HG02870 (cell line): ENCODE data around the gene PRAMEF15.
"Not testable (repeated sequence)": the region's sequence is repeated elsewhere in the genome, so short reads cannot be mapped to it uniquely, and the experiment has no call there.

ENCODE experiments used
- ATAC-seq: cut with Tn5 transposase; IDR thresholded peaks from one replicate; pipeline ENCODE4 v1.9.1; 2021; ENCODE audit warnings: mild to moderate bottlenecking, moderate library complexity; ENCODE audit not compliant: unreplicated experiment

PRAMEF15 gene

GRCh38 chr1:13315281-13315680, at the start of gene PRAMEF15:
Gene PRAMEF15, plus strand, starts transcription at chr1:13315581. Its CDS starts 2,827 bp downstream, at chr1:13318408.
- ATAC-seq: not testable (repeated sequence)

- ATAC-seq: not testable (repeated sequence)
Observed at GRCh38 chr1:13277016-13277415, 38.4 kb upstream of the PRAMEF15 start.

GRCh38 chr1:13279617-13280016, 35.8 kb upstream of the PRAMEF15 start:
- ATAC-seq: not testable (repeated sequence)

GRCh38 chr1:13285037-13285436, 30.3 kb upstream of the PRAMEF15 start, which contains the start of gene PRAMEF8:
Gene PRAMEF8, minus strand, starts transcription at chr1:13285137. Its CDS starts 1,046 bp downstream, at chr1:13284091.
- not testable (repeated sequence) for ATAC-seq

- ATAC-seq: not testable (repeated sequence)
Observed at GRCh38 chr1:13289030-13289429, 26.4 kb upstream of the PRAMEF15 start.

- not testable (repeated sequence) for ATAC-seq
Observed at GRCh38 chr1:13297216-13297931, 18.0 kb upstream of the PRAMEF15 start.

GRCh38 chr1:13298699-13299098, 16.7 kb upstream of the PRAMEF15 start:
- ATAC-seq: not testable (repeated sequence)

- not testable (repeated sequence) for ATAC-seq
Observed at GRCh38 chr1:13302197-13302596, 13.2 kb upstream of the PRAMEF15 start.

GRCh38 chr1:13303239-13303638, 12.1 kb upstream of the PRAMEF15 start, which contains the start of gene PRAMEF33:
Gene PRAMEF33, plus strand, starts transcription at chr1:13303539. Its CDS starts 2,416 bp downstream, at chr1:13305955.
- ATAC-seq: not testable (repeated sequence)

GRCh38 chr1:13342496-13342895, 27.1 kb downstream of the PRAMEF15 start:
- not testable (repeated sequence) for ATAC-seq

GRCh38 chr1:13347034-13347433, 31.7 kb downstream of the PRAMEF15 start, which contains the start of gene PRAMEF14:
Gene PRAMEF14, minus strand, starts transcription at chr1:13347134. Its CDS starts 1,820 bp downstream, at chr1:13345314.
- not testable (repeated sequence) for ATAC-seq

GRCh38 chr1:13353476-13353875, 38.1 kb downstream of the PRAMEF15 start:
- not testable (repeated sequence) for ATAC-seq

- ATAC-seq: not testable (repeated sequence)
Observed at GRCh38 chr1:13354475-13354874, 39.1 kb downstream of the PRAMEF15 start.

GRCh38 chr1:13356774-13357173, 41.4 kb downstream of the PRAMEF15 start:
- not testable (repeated sequence) for ATAC-seq

GRCh38 chr1:13362364-13362763, 47.0 kb downstream of the PRAMEF15 start:
- not testable (repeated sequence) for ATAC-seq

GRCh38 chr1:13364928-13365327, 49.5 kb downstream of the PRAMEF15 start:
- not testable (repeated sequence) for ATAC-seq

- not testable (repeated sequence) for ATAC-seq
Observed at GRCh38 chr1:13366536-13366935, 51.2 kb downstream of the PRAMEF15 start.

- ATAC-seq: not testable (repeated sequence)
Observed at GRCh38 chr1:13368544-13368943, 53.2 kb downstream of the PRAMEF15 start.
